Kidney (tissue), 14 donors: Measurements from ENCODE around the gene SPTBN1. TPM values are rescaled to one million over a fixed set of nuclear protein-coding genes. Genes with fewer than 3 reads are reported as not detected.

ENCODE experiments used
- DNase-seq, 5 donors: peaks; one replicate each; pipeline ENCODE4 v3.0.0-alpha.2; 2013 to 2020
- FAIRE-seq: peaks from 2 replicates; lab custom pipeline; 2012; peaks lifted over from hg19 to GRCh38; lab: Jason Lieb, UNC
- H3K27ac ChIP-seq, 2 donors: one replicate each; pipeline ENCODE4 v1.7.0; 2013; ENCODE audit warnings: low read depth in 2 of 2, low read length in 2 of 2, inconsistent platforms in 1 of 2
- H3K27me3 ChIP-seq: one replicate; pipeline ENCODE4 v1.7.1; 2013; ENCODE audit warnings: low read length, inconsistent platforms; ENCODE audit not compliant: control insufficient read depth, insufficient read depth
- H3K36me3 ChIP-seq, 3 donors: one replicate each; pipeline versions ENCODE4 v1.7.0 to v1.7.1; 2013; ENCODE audit warnings: low read length in 3 of 3, control low read depth in 1 of 3, inconsistent platforms in 1 of 3; ENCODE audit not compliant: insufficient read depth in 3 of 3, control insufficient read depth in 2 of 3
- H3K4me1 ChIP-seq, 3 donors: one replicate each; pipeline versions ENCODE4 v1.7.0 to v1.7.1; 2013; ENCODE audit warnings: low read length in 3 of 3, inconsistent platforms in 1 of 3, low read depth in 1 of 3; ENCODE audit not compliant: control insufficient read depth in 2 of 3, insufficient read depth in 2 of 3
- H3K4me3 ChIP-seq, 3 donors: one replicate each; pipeline versions ENCODE4 v1.7.0 to v1.8.1; 2013; ENCODE audit warnings: low read length in 3 of 3, control low read depth in 1 of 3, inconsistent platforms in 1 of 3
- H3K9ac ChIP-seq, 3 donors: one replicate each; pipeline versions ENCODE4 v1.7.0 to v1.7.1; 2013; ENCODE audit warnings: low read length in 3 of 3, control low read depth in 1 of 3, inconsistent platforms in 1 of 3
- H3K9me3 ChIP-seq, 3 donors: one replicate each; pipeline versions ENCODE4 v1.7.0 to v1.7.1; 2013; ENCODE audit warnings: low read length in 3 of 3, control low read depth in 1 of 3, inconsistent platforms in 1 of 3; ENCODE audit not compliant: control insufficient read depth in 2 of 3, insufficient read depth in 1 of 3
- intact Hi-C: fragments of 100-400 bp; cut with DNase I; formaldehyde crosslinking; loops from one replicate; pipeline ENCODE4 v1.11.1; 2022
- polyA plus RNA-seq: library from polyadenylated mRNA; stranded (reverse); fragments of 350-450 nt; fragmentation: Illumina TruSeq; extraction: RNeasy Lipid Tissue Mini Kit (QIAGEN cat#74804); gene quantifications from one replicate; pipeline ENCODE4 v1.2.3, GENCODE V29; 2014; ENCODE audit warnings: low read depth, low replicate concordance; ENCODE audit not compliant: insufficient read depth
- total RNA-seq: library from RNA; stranded (reverse); fragmentation: NEBNext Ultra II Directional; extraction: Animal tissue kit (Norgen Biotek cat#: 25700); gene quantifications from one replicate; pipeline ENCODE4 v1.2.1, GENCODE V29; 2021
- TF ChIP-seq, protein P1 (sequence below): IDR thresholded peaks from 3 replicates; pipeline ENCODE4 v1.5.1; 2012; ENCODE audit warnings: mild to moderate bottlenecking, moderate library complexity, borderline replicate concordance; ENCODE audit not compliant: insufficient read depth; ENCODE audit errors: extremely low read depth
- donor health status: control.
- donor health status: control.
- donor health status: control.
- donor health status: control.
- donor health status: control.
- donor health status: DM: yes; HTN: yes; CAD: no.
- donor health status: Normal renal cell carcinoma (clear cell type).

SPTBN1 gene
- total and polyA plus RNA-seq, 2 donors from 2014 or later, result 93.2 to 313 TPM

DNA sequence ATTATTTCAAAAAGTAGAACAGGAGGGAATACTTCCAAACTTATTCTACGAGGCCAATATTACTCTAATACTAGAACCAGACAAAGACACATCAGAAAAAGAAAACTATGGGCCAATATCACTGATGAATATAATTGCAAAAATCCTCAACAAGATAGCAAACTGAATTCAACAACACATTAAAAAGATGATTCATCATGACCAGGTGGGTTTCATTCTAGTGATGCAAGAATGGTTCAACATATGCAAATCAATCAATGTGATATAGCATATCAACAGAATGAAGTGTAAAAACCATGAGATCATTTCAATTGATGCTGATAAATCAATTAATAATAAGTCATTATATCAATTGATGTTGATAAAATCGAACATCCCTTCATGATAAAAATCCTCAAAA lies 244.9 kb downstream of the SPTBN1 start:
- TF ChIP-seq, protein P1, sequence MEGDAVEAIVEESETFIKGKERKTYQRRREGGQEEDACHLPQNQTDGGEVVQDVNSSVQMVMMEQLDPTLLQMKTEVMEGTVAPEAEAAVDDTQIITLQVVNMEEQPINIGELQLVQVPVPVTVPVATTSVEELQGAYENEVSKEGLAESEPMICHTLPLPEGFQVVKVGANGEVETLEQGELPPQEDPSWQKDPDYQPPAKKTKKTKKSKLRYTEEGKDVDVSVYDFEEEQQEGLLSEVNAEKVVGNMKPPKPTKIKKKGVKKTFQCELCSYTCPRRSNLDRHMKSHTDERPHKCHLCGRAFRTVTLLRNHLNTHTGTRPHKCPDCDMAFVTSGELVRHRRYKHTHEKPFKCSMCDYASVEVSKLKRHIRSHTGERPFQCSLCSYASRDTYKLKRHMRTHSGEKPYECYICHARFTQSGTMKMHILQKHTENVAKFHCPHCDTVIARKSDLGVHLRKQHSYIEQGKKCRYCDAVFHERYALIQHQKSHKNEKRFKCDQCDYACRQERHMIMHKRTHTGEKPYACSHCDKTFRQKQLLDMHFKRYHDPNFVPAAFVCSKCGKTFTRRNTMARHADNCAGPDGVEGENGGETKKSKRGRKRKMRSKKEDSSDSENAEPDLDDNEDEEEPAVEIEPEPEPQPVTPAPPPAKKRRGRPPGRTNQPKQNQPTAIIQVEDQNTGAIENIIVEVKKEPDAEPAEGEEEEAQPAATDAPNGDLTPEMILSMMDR, result no peak
- Histone ChIP-seq H3K4me1 (no peaks in the 10 kb centered on the region), H3K9me3 (no peaks in the 10 kb centered on the region), H3K9ac (no peak overlapping the region), H3K27me3 (no peaks in the 10 kb centered on the region), H3K36me3 (no peaks in the 10 kb centered on the region), H3K4me3 (no peak overlapping the region), H3K27ac (no peak overlapping the region)
- intact Hi-C loops, result loop anchor here (10.0 kb wide), 1 partner anchor 176 kb away; no protein-coding TSS in a partner anchor
- FAIRE-seq (no peak), DNase-seq (no peak)

GRCh38 chr2:54704238-54704637 lies 248.1 kb downstream of the SPTBN1 start:
- H3K36me3 ChIP-seq, result no peaks in the 10 kb centered on the region
- DNase-seq (no peak), FAIRE-seq (no peak)
- no peaks in the 10 kb centered on the region for H3K9me3 ChIP-seq
- H3K27me3 ChIP-seq, result no peaks in the 10 kb centered on the region
- H3K4me1 ChIP-seq, result peaks cover 0 to 2% (median 0%) of the 10 kb centered on the region in 3 donors
- no peak overlapping the region for H3K9ac ChIP-seq
- H3K27ac ChIP-seq, result no peak overlapping the region
- H3K4me3 ChIP-seq, result no peak overlapping the region
- TF ChIP-seq, protein P1, result no peak
- intact Hi-C loops, result loop anchor here (10.0 kb wide), 1 partner anchor 179 kb away; no protein-coding TSS in a partner anchor

- H3K9ac ChIP-seq, result no peak overlapping the region
- H3K36me3 ChIP-seq, result no peaks in the 10 kb centered on the region
- peak; percentile 99 for FAIRE-seq
- intact Hi-C loops, result loop anchor here (10.0 kb wide), 1 partner anchor 180 kb away; no protein-coding TSS in a partner anchor
- H3K27ac ChIP-seq, result no peak overlapping the region
- DNase-seq, result peak in 2 of 5 donors; percentile 78 to 88
- no peak overlapping the region for H3K4me3 ChIP-seq
- TF ChIP-seq, protein P1, result peak; percentile 57
- no peaks in the 10 kb centered on the region for H3K27me3 ChIP-seq
- no peaks in the 10 kb centered on the region for H3K9me3 ChIP-seq
- H3K4me1 ChIP-seq, result peaks cover 0 to 2% (median 0%) of the 10 kb centered on the region in 3 donors
Measured at GRCh38 chr2:54704688-54705605, 248.8 kb downstream of the SPTBN1 start.
